ENCODE results near the gene TRIM32. TPM values are rescaled to one million over a fixed set of nuclear protein-coding genes. Genes with fewer than 3 reads are reported as not detected.

TRIM32 gene
- total and polyA plus RNA-seq, 2 of the 13 experiments (the other 11 are each of a cell fraction or from before 2014, with no cell fraction given), result 6.5 to 7.7 TPM

GRCh38 chr9:116705531-116705930, 18.4 kb downstream of the TRIM32 start (continued):
- TF ChIP-seq ZNF280D (CRISPR knock-in tag; IDR thresholded peaks at IDR 0.05) (no peak), ZNF570 (CRISPR knock-in tag; IDR thresholded peaks at IDR 0.05; ENCODE audit: borderline replicate concordance) (no peak), ZFP62 (CRISPR knock-in tag; IDR thresholded peaks at IDR 0.05) (no peak), ZNF776 (CRISPR knock-in tag; IDR thresholded peaks at IDR 0.05) (no peak), MTF2 (CRISPR knock-in tag; IDR thresholded peaks at IDR 0.05; ENCODE audit: borderline replicate concordance) (no peak)

- Histone ChIP-seq H3K4me2 (ENCODE audit: low read depth, low read length) (no peak overlapping the region), H3K9me3 (ENCODE audit: low read length) (no peaks in the 10 kb centered on the region), H3K36me3 (replicated peaks in 1 of 2; ENCODE audit: control insufficient read depth in 1 of 2, insufficient read depth in 2 of 2, low read length in 2 of 2) (no peaks in the 10 kb centered on the region), H2AFZ (ENCODE audit: low read length) (no peak overlapping the region), H3K4me1 (ENCODE audit: insufficient read depth, low read length) (no peaks in the 10 kb centered on the region), H3K79me2 (ENCODE audit: insufficient read depth, low read length) (no peaks in the 10 kb centered on the region), H3K27me3 (ENCODE audit: control insufficient read depth in 1 of 2, insufficient read depth in 2 of 2, low read length in 2 of 2) (no peaks in the 10 kb centered on the region), H3K27ac (ENCODE audit: extremely low read length, insufficient read depth, low read length) (no peak overlapping the region), H3K4me3 (replicated peaks in 1 of 3; ENCODE audit: insufficient read depth in 1 of 3, low read depth in 2 of 3, low read length in 3 of 3) (no peak overlapping the region), H3K9ac (ENCODE audit: insufficient read depth, low read depth, low read length) (no peak overlapping the region), H4K20me1 (ENCODE audit: insufficient read depth, low read length) (no peaks in the 10 kb centered on the region)
- ATAC-seq (no peak), FAIRE-seq (no peak), DNase-seq (ENCODE audit: low spot score) (no peak)
- 96% methylated on average over 8 of the region's 8 CpGs for WGBS (ENCODE audit: low lambda C conversion rate)
- POLR2A ChIA-PET, result no interaction called here
- in situ Hi-C loops (cut with HindIII; ENCODE audit: extremely low pct_ligation_motif_present, low pct_unique_long_range_greater_than_20kb) (no loop called here), intact Hi-C loops (cut with micrococcal nuclease; ENCODE audit: unreplicated experiment) (no loop called here)
- CTCF ChIA-PET (ENCODE audit: low intra/inter-chr PET ratio, low total read pairs), result no interaction called here
- BruUV-seq (replicated peaks), result no TSS peak
- TF ChIP-seq NFIC (IDR thresholded peaks at IDR 0.05; ENCODE audit: low read length) (no peak), ZHX2 (IDR thresholded peaks at IDR 0.05; ENCODE audit: low read depth) (no peak), ZHX2 (CRISPR knock-in tag; IDR thresholded peaks at IDR 0.05; ENCODE audit: borderline replicate concordance) (no peak), PRDM4 (CRISPR knock-in tag; IDR thresholded peaks at IDR 0.05; ENCODE audit: borderline replicate concordance) (no peak), ATM (IDR thresholded peaks at IDR 0.05; ENCODE audit: borderline replicate concordance) (no peak)
Measured at GRCh38 chr9:116706310-116707290, 19.5 kb downstream of the TRIM32 start.
